ENCODE results near the gene QRFP. TPM values are rescaled to one million over a fixed set of nuclear protein-coding genes. Genes with fewer than 3 reads are reported as not detected.

Gene QRFP
- total and polyA plus RNA-seq, 2 of the 8 experiments (the other 6 are each of a cell fraction or from before 2014, with no cell fraction given) = not detected

- TF ChIP-seq TBP (IDR thresholded peaks at IDR 0.05; ENCODE audit: low read depth, low read length) = 0 out of 2 replicates have a peak, but pooled peaks have one; percentile 20
- peak; percentile 63; the same call in 1 of the 2 replicates for TF ChIP-seq SP1 (IDR thresholded peaks at IDR 0.05; ENCODE audit: low read depth, low read length)
- TF ChIP-seq ASH2L (IDR thresholded peaks at IDR 0.05; ENCODE audit: low read length) = peak; percentile 45
- peak; percentile 72 for TF ChIP-seq TEAD4 (IDR thresholded peaks at IDR 0.05; ENCODE audit: low read depth, low read length)
- TF ChIP-seq SIN3A (conservative IDR thresholded peaks at IDR 0.05 in 1 of 2, IDR thresholded peaks at IDR 0.05 in 1 of 2; ENCODE audit: low read depth in 1 of 2, low read length in 2 of 2) = 0 out of 4 replicates have a peak, but pooled peaks of 1 of the 2 experiments have one; percentile 35
- TF ChIP-seq HDAC2 (IDR thresholded peaks at IDR 0.05; ENCODE audit: borderline replicate concordance in 1 of 2, low read depth in 2 of 2, low read length in 2 of 2) = peak in 1 of 2 experiments; percentile 15; a peak in 1 of 4 replicates
- TF ChIP-seq SP2 (IDR thresholded peaks at IDR 0.05; ENCODE audit: low read length) = no peak
- TF ChIP-seq TAF1 (IDR thresholded peaks at IDR 0.05; ENCODE audit: low read depth, low read length) = peak; percentile 15; the same call in 1 of the 2 replicates
- TF ChIP-seq KDM1A (IDR thresholded peaks at IDR 0.05; ENCODE audit: borderline replicate concordance, low read length) = peak; percentile 38; the same call in 1 of the 2 replicates
- 0 out of 2 replicates have a peak, but pooled peaks have one; percentile 38 for TF ChIP-seq CREB1 (IDR thresholded peaks at IDR 0.05)
- no peak for TF ChIP-seq CEBPB (IDR thresholded peaks at IDR 0.05; ENCODE audit: low read depth, low read length)
- peaks cover 8 to 58% (median 34%) of the 10 kb centered on the region in 4 experiments for H3K4me1 ChIP-seq (replicated peaks in 1 of 4; ENCODE audit: control insufficient read depth in 3 of 4, insufficient read depth in 4 of 4, low read length in 3 of 4)
- H3K4ac ChIP-seq (replicated peaks; ENCODE audit: insufficient read length, low read depth, low read length) = no peak overlapping the region
- no peak for FAIRE-seq
- no peaks in the 10 kb centered on the region for H3K9me3 ChIP-seq (ENCODE audit: insufficient read depth in 2 of 2, low read depth in 1 of 2, low read length in 1 of 2)
- no peaks in the 10 kb centered on the region; a peak in 1 of 8 replicates for H3K36me3 ChIP-seq (ENCODE audit: control insufficient read depth in 2 of 4, insufficient read depth in 4 of 4, low read length in 3 of 4)
- no peak overlapping the region for H2AFZ ChIP-seq (ENCODE audit: low read length)
- ChIA-PET CTCF (ENCODE audit: partially characterized antibody) (interaction anchor here (0.6 to 7.8 kb wide), 13 partner anchors 8 to 347 kb away, joined by 3 to 38 read pairs (median 5); no protein-coding TSS in a partner anchor), POLR2A (ENCODE audit: partially characterized antibody) (interaction anchor here (0.7 to 1.4 kb wide), 3 partner anchors 26 to 43 kb away, joined by 3 to 4 read pairs (median 3); no protein-coding TSS in a partner anchor)
- peak overlapping the region; percentile 40; the same call in 1 of the 2 replicates for H3K18ac ChIP-seq (ENCODE audit: extremely low read depth, low read length)
- H4K91ac ChIP-seq (replicated peaks; ENCODE audit: insufficient read length, low read length) = peak overlapping the region; percentile 13
- H2BK12ac ChIP-seq (ENCODE audit: low read depth, low read length) = peak overlapping the region; percentile 93; the same call in 1 of the 2 replicates
- H4K20me1 ChIP-seq (replicated peaks in 1 of 2; ENCODE audit: control insufficient read depth in 1 of 2, insufficient read depth in 2 of 2, low read length in 2 of 2) = peaks cover 3 to 5% of the 10 kb centered on the region in 2 experiments
- H3K4me2 ChIP-seq (ENCODE audit: insufficient read depth in 1 of 2, low read depth in 2 of 2, low read length in 2 of 2) = peak overlapping the region; percentile 16 to 39
- H3K79me1 ChIP-seq (ENCODE audit: low read depth, low read length) = no peaks in the 10 kb centered on the region
- H4K8ac ChIP-seq (ENCODE audit: extremely low read depth, insufficient read depth, low read length) = no peak overlapping the region
- H3K23me2 ChIP-seq (ENCODE audit: low read depth, low read length) = peaks cover 14% of the 10 kb centered on the region; the same call in 1 of the 2 replicates
- H4K5ac ChIP-seq (ENCODE audit: insufficient read length, low read depth, low read length) = no peak overlapping the region
- WGBS, 2 experiments (ENCODE audit: extremely low coverage in 1 of 2, insufficient coverage in 1 of 2, insufficient read length in 1 of 2, insufficient replicate concordance in 2 of 2, low coverage in 1 of 2, low lambda C conversion rate in 2 of 2, missing lambda C conversion rate in 1 of 2) = 25% methylated on average over 12 of the region's 12 CpGs; no CpG with 5 or more reads in 1 of the 2 experiments
- H3K4me3 ChIP-seq (ENCODE audit: extremely low read depth in 1 of 4, insufficient read depth in 2 of 4, low read depth in 3 of 4, low read length in 4 of 4) = no peak overlapping the region
- H3K23ac ChIP-seq (ENCODE audit: insufficient read length) = no peak overlapping the region
- peak overlapping the region; percentile 88 for H2AK5ac ChIP-seq (ENCODE audit: low read depth, low read length)
- H2BK5ac ChIP-seq (ENCODE audit: low read depth, low read length) = peak overlapping the region; percentile 75; the same call in 1 of the 2 replicates
- H3K14ac ChIP-seq (ENCODE audit: insufficient read length) = no peak overlapping the region
- no peak overlapping the region for H2BK120ac ChIP-seq (replicated peaks; ENCODE audit: low read depth, low read length)
- H3K27me3 ChIP-seq (replicated peaks in 1 of 4; ENCODE audit: control insufficient read depth in 3 of 4, extremely low read depth in 1 of 4, insufficient read depth in 3 of 4, low read length in 3 of 4) = peaks cover 18 to 41% (median 31%) of the 10 kb centered on the region in 4 experiments
- H3K9ac ChIP-seq (replicated peaks in 1 of 4; ENCODE audit: extremely low read depth in 1 of 4, low read depth in 3 of 4, low read length in 3 of 4) = no peak overlapping the region
- H2BK20ac ChIP-seq (ENCODE audit: low read length) = peak overlapping the region; percentile 66; the same call in 1 of the 2 replicates
- H3K27ac ChIP-seq (ENCODE audit: low read depth, low read length) = 0 out of 2 replicates have a peak overlapping the region, but pooled peaks have one; percentile 48
- H2BK15ac ChIP-seq (ENCODE audit: low read length) = peak overlapping the region; percentile 72
- H3K56ac ChIP-seq (replicated peaks; ENCODE audit: insufficient read length, low read depth, low read length) = no peak overlapping the region
- H3K79me2 ChIP-seq (ENCODE audit: control insufficient read depth in 1 of 2, insufficient read depth in 2 of 2, low read length in 2 of 2) = no peaks in the 10 kb centered on the region
- peak; percentile 59 to 76 for DNase-seq (ENCODE audit: low read depth in 1 of 2, low spot score in 2 of 2)
Measured at GRCh38 chr9:130936285-130937117, 39.9 kb upstream of the QRFP start.

Measured in H1 (cell line).